Trophoblast cell (in vitro differentiated cells and primary cell): ENCODE data around the gene CEACAM8.
A peak's percentile ranks its signal among the peaks of the same experiment; 100 is the strongest.

Experiments used
- DNase-seq, 2 donors: peaks; one replicate each; pipeline ENCODE4 v3.0.0-alpha.2; 2016
- H2AFZ ChIP-seq: 2 replicates; pipeline ENCODE4 v1.6.1; 2013; ENCODE audit warnings: low read length, moderate library complexity, mild to moderate bottlenecking; ENCODE audit not compliant: insufficient read depth, poor library complexity
- H2AK5ac ChIP-seq: 2 replicates; pipeline ENCODE4 v1.6.1; 2013; ENCODE audit warnings: mild to moderate bottlenecking, low read length
- H2BK120ac ChIP-seq: 2 replicates; pipeline ENCODE4 v1.6.1; 2013; ENCODE audit warnings: low read length, mild to moderate bottlenecking, moderate library complexity; ENCODE audit not compliant: insufficient read depth, poor library complexity
- H2BK12ac ChIP-seq: 2 replicates; pipeline ENCODE4 v1.6.1; 2013; ENCODE audit warnings: mild to moderate bottlenecking, low read length, moderate library complexity
- H2BK5ac ChIP-seq: 2 replicates; pipeline ENCODE4 v1.6.1; 2013; ENCODE audit warnings: low read length, low read depth, moderate library complexity, mild to moderate bottlenecking; ENCODE audit not compliant: poor library complexity
- H3K14ac ChIP-seq: 2 replicates; pipeline ENCODE4 v1.6.1; 2013; ENCODE audit warnings: mild to moderate bottlenecking, low read length
- H3K18ac ChIP-seq: 2 replicates; pipeline ENCODE4 v1.6.1; 2013; ENCODE audit warnings: mild to moderate bottlenecking, low read length
- H3K23ac ChIP-seq: 2 replicates; pipeline ENCODE4 v1.6.1; 2013; ENCODE audit warnings: low read length
- H3K27ac ChIP-seq: 2 replicates; pipeline ENCODE4 v1.5.1; 2013; ENCODE audit warnings: low read depth, mild to moderate bottlenecking, inconsistent platforms, low read length, moderate library complexity
- H3K27me3 ChIP-seq: 2 replicates; pipeline ENCODE4 v1.6.1; 2013; ENCODE audit warnings: inconsistent platforms, mild to moderate bottlenecking, low read length, moderate library complexity; ENCODE audit not compliant: insufficient read depth
- H3K36me3 ChIP-seq, 2 experiments: 1 replicate in 1 of 2; 2 replicates in 1 of 2; pipeline ENCODE4 v1.6.1; 2013; ENCODE audit warnings: low read length in 2 of 2, mild to moderate bottlenecking in 2 of 2, moderate library complexity in 1 of 2; ENCODE audit not compliant: insufficient read depth in 2 of 2, control insufficient read depth in 1 of 2
- H3K4ac ChIP-seq: 2 replicates; pipeline ENCODE4 v1.6.1; 2013; ENCODE audit warnings: low read depth, mild to moderate bottlenecking, low read length, moderate library complexity
- H3K4me1 ChIP-seq, 2 experiments: 1 replicate in 1 of 2; 2 replicates in 1 of 2; pipeline ENCODE4 v1.6.1; 2013; ENCODE audit warnings: low read length in 2 of 2, mild to moderate bottlenecking in 2 of 2, moderate library complexity in 1 of 2; ENCODE audit not compliant: insufficient read depth in 2 of 2, control insufficient read depth in 1 of 2
- H3K4me2 ChIP-seq: 2 replicates; pipeline ENCODE4 v1.6.1; 2013; ENCODE audit warnings: inconsistent platforms, mild to moderate bottlenecking, low read length, moderate library complexity
- H3K4me3 ChIP-seq: 2 replicates; pipeline ENCODE4 v1.5.1; 2013; ENCODE audit warnings: mild to moderate bottlenecking, low read depth, low read length, inconsistent platforms
- H3K79me1 ChIP-seq: one replicate; pipeline ENCODE4 v1.6.1; 2013; ENCODE audit warnings: low read length
- H3K79me2 ChIP-seq: 2 replicates; pipeline ENCODE4 v1.6.1; 2013; ENCODE audit warnings: low read length, mild to moderate bottlenecking; ENCODE audit not compliant: control insufficient read depth, insufficient read depth, poor library complexity
- H3K9ac ChIP-seq: 2 replicates; pipeline ENCODE4 v1.6.1; 2013; ENCODE audit warnings: mild to moderate bottlenecking, low read length
- H3K9me3 ChIP-seq: 2 replicates; pipeline ENCODE4 v1.6.1; 2013; ENCODE audit warnings: low read depth, mild to moderate bottlenecking, control low read depth, inconsistent platforms, low read length; ENCODE audit not compliant: insufficient read depth
- H4K12ac ChIP-seq: 2 replicates; pipeline ENCODE4 v1.6.1; 2013; ENCODE audit warnings: low read depth, mild to moderate bottlenecking, low read length, moderate library complexity
- H4K8ac ChIP-seq: 2 replicates; pipeline ENCODE4 v1.6.1; 2013; ENCODE audit warnings: low read depth, mild to moderate bottlenecking, low read length, moderate library complexity
- H4K91ac ChIP-seq: one replicate; pipeline ENCODE4 v1.6.1; 2013; ENCODE audit warnings: low read depth, mild to moderate bottlenecking, low read length, moderate library complexity
- WGBS: extraction: QIAGEN DNeasy Blood & Tissue Kit; methylation state at CpG from one replicate; pipeline ENCODE4 v1.1.7; 2013; ENCODE audit warnings: missing lambda C conversion rate; ENCODE audit not compliant: insufficient read length, insufficient coverage; ENCODE audit errors: extremely low coverage; 5-methylcytosine and 5-hydroxymethylcytosine counted together

Gene CEACAM8

DNA sequence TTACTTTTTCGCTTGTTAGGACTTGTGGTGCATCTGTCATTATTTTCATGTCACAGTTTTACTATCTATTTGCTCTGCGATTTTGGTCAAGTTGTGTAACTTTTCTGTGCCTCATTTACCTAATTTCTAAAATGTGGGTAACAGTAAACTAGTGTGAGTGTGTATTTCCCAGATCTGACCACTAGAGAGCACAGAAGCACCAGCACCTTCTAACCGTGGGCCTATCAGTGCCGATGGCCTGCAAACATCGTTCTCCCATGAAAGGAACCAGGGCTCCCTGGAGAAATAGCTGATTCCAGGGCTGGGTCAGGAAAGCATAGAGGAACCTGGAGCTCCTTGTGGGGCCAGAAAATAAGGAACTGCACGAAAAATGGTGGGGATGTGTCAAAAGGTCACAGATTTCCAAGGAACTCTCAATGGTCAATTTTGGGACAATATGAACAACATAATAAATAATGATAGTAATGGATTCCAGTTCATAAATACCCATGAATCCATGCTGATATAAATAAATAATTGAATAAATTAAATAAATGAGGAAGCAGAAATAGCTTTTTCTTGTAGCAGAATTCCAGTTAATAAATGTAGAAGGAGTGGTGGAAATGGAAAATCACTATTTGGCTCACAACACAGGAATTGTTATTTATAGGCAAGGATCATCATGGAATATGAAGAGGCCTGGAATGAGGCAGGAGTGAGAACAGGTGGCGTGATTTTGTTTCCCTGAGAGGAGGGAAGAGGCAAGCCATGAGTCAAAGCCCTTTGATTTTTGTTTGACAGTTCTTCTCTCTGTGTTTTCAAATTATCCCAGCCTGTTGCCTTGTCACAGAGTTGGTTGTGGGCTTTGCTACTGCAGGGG lies 31.1 kb downstream of the CEACAM8 start:
- WGBS, result no CpG with 5 or more reads among the region's 7 CpGs
- Histone ChIP-seq H3K4me1 (no peaks in the 10 kb centered on the region), H2BK12ac (no peak overlapping the region)

DNA sequence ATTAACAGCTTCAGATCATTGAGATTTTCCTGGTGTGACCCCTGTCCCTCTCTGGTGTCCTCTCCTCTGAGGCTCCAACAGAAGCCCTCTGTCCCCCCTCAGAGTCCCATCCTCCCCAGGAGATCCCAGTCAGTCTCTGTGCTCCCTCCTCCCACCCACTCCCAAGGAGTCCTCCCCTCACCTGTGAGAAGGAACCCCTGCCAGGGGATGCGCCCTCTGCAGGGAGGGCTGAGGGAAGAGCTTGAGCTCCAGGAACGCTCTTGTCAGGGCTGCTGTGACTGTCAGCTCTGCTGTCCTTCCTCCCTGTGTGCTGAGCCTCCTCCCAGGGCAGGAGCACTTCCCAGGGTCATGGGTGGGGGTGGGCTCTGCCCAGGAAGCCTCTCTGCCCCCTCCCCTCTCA lies 33.2 kb downstream of the CEACAM8 start:
- Histone ChIP-seq H2BK5ac (no peak overlapping the region), H4K8ac (no peak overlapping the region), H3K4me3 (no peak overlapping the region), H3K4ac (no peak overlapping the region), H3K4me1 (no peaks in the 10 kb centered on the region), H3K18ac (no peak overlapping the region), H3K27me3 (no peaks in the 10 kb centered on the region), H3K23ac (no peak overlapping the region), H3K4me2 (no peak overlapping the region), H3K79me1 (no peaks in the 10 kb centered on the region), H3K27ac (no peak overlapping the region), H2AFZ (no peak overlapping the region), H2AK5ac (no peak overlapping the region), H3K9me3 (no peaks in the 10 kb centered on the region), H3K9ac (no peak overlapping the region), H2BK12ac (no peak overlapping the region), H4K12ac (no peak overlapping the region), H3K14ac (no peak overlapping the region), H2BK120ac (no peak overlapping the region), H3K36me3 (no peaks in the 10 kb centered on the region), H3K79me2 (no peaks in the 10 kb centered on the region), H4K91ac (no peak overlapping the region)
- no CpG with 5 or more reads among the region's 2 CpGs for WGBS
- no peak for DNase-seq

More for the DNA sequence above, 31.1 kb downstream of the CEACAM8 start:
- Histone ChIP-seq H3K36me3 (no peaks in the 10 kb centered on the region), H3K27ac (no peak overlapping the region), H2BK120ac (no peak overlapping the region), H2BK5ac (no peak overlapping the region), H4K8ac (no peak overlapping the region), H3K23ac (no peak overlapping the region), H3K4ac (no peak overlapping the region), H3K9ac (no peak overlapping the region), H2AFZ (no peak overlapping the region), H3K18ac (no peak overlapping the region), H4K12ac (no peak overlapping the region), H3K27me3 (no peaks in the 10 kb centered on the region), H3K9me3 (no peaks in the 10 kb centered on the region), H3K4me2 (no peak overlapping the region), H3K79me2 (no peaks in the 10 kb centered on the region), H3K4me3 (no peak overlapping the region), H4K91ac (no peak overlapping the region), H3K79me1 (no peaks in the 10 kb centered on the region), H3K14ac (no peak overlapping the region), H2AK5ac (no peak overlapping the region)
- DNase-seq, result peak in 1 of 2 donors; percentile 68

DNA sequence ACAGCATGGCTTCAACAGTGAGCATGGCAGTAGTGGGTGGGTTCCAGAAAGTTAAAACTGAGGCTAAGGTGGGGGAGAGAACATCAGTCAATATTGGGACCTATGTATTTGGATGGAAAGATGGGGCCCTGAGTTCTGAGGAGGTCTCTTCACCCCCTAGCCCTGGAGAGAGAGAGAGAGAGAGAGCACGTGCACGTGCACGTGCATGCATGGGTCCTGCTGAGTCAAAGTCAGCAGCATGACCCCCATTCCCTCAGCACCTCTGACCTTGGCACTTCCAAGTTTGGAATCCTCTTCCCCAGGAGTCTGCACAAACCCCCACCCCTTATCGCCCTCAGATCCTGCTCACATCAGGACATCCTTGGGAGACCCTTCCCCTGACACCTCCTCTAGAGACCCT lies 34.0 kb downstream of the CEACAM8 start:
- no peak overlapping the region for H3K23ac ChIP-seq
- H3K9me3 ChIP-seq, result no peaks in the 10 kb centered on the region
- H3K79me2 ChIP-seq, result no peaks in the 10 kb centered on the region
- H2AFZ ChIP-seq, result no peak overlapping the region
- DNase-seq, result no peak
- no peaks in the 10 kb centered on the region for H3K4me1 ChIP-seq
- H3K27ac ChIP-seq, result no peak overlapping the region
- no peak overlapping the region for H3K4ac ChIP-seq
- H3K4me2 ChIP-seq, result no peak overlapping the region
- no peak overlapping the region for H4K91ac ChIP-seq
- no peak overlapping the region for H2BK12ac ChIP-seq
- no peak overlapping the region for H3K18ac ChIP-seq
- H2BK5ac ChIP-seq, result no peak overlapping the region
- WGBS, result no CpG with 5 or more reads among the region's 4 CpGs
- no peak overlapping the region for H3K4me3 ChIP-seq
- no peaks in the 10 kb centered on the region for H3K79me1 ChIP-seq
- H2AK5ac ChIP-seq, result no peak overlapping the region
- no peak overlapping the region for H3K14ac ChIP-seq
- no peak overlapping the region for H4K12ac ChIP-seq
- H3K27me3 ChIP-seq, result no peaks in the 10 kb centered on the region
- H4K8ac ChIP-seq, result no peak overlapping the region
- H2BK120ac ChIP-seq, result no peak overlapping the region
- H3K9ac ChIP-seq, result no peak overlapping the region
- no peaks in the 10 kb centered on the region for H3K36me3 ChIP-seq

DNA sequence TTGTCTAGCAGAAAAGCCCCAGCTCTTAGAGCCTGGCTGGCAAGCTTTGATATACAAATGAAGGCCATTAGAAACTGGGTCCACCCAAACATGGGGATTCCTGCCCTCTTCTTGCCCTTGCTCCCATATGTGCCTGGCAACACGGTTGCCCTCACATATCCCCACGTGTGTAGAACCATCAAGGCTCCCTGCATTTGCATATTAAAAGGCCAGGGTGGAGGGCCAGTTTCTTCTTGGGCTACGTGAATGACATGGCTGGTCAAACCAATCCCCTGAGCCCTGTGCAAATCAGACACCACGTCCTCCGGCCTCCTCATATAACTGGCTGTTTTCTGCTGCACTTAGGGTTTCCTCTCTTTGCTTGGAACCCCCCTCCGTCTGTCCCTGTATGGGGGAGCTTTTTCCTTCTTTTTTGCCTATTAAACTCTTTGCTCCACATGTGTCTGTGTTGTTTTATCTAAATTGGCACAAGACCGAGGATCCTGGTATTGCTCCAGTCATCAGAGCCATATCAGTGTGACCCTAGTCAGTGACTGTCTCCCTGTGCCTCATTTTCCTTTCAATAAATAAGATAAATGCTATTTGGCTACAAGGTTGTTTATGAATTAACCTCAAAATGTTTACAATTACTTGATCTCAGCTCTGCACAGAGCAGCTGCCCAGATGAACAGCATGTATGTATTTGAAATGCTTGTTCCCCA lies 36.1 kb downstream of the CEACAM8 start:
- H3K4me1 ChIP-seq, result no peaks in the 10 kb centered on the region
- peaks cover 2% of the 10 kb centered on the region for H3K9me3 ChIP-seq
- H3K27me3 ChIP-seq, result no peaks in the 10 kb centered on the region
- no peak overlapping the region for H2AK5ac ChIP-seq
- H3K79me1 ChIP-seq, result no peaks in the 10 kb centered on the region
- no peak overlapping the region for H3K14ac ChIP-seq
- H2AFZ ChIP-seq, result no peak overlapping the region
- no peak overlapping the region for H3K4me3 ChIP-seq
- DNase-seq, result no peak
- H3K36me3 ChIP-seq, result no peaks in the 10 kb centered on the region
- no peaks in the 10 kb centered on the region for H3K79me2 ChIP-seq
- no peak overlapping the region for H3K27ac ChIP-seq
- WGBS, result no CpG with 5 or more reads among the region's 7 CpGs
- no peak overlapping the region for H3K4ac ChIP-seq
- H4K8ac ChIP-seq, result no peak overlapping the region
- H2BK12ac ChIP-seq, result no peak overlapping the region
- no peak overlapping the region for H4K12ac ChIP-seq
- no peak overlapping the region for H2BK5ac ChIP-seq
- no peak overlapping the region for H3K9ac ChIP-seq
- no peak overlapping the region for H3K18ac ChIP-seq
- no peak overlapping the region for H3K4me2 ChIP-seq
- no peak overlapping the region for H2BK120ac ChIP-seq
- no peak overlapping the region for H4K91ac ChIP-seq
- no peak overlapping the region for H3K23ac ChIP-seq
